ENCODE results near the gene FDX1. TPM values are rescaled to one million over a fixed set of nuclear protein-coding genes. Genes with fewer than 3 reads are reported as not detected.
A peak's percentile ranks its signal among the peaks of the same experiment; 100 is the strongest.
"Not testable (repeated sequence)": the region's sequence is repeated elsewhere in the genome, so short reads cannot be mapped to it uniquely, and the experiment has no call there.

FDX1 gene, protein sequence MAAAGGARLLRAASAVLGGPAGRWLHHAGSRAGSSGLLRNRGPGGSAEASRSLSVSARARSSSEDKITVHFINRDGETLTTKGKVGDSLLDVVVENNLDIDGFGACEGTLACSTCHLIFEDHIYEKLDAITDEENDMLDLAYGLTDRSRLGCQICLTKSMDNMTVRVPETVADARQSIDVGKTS
- 8.9 and 9.7 TPM in 2 replicates for total RNA-seq
- long read RNA-seq, transcript FDX1-201 (4 exons, 3,206 nt): major isoform, 5 of 5 reads
- long read RNA-seq, partial matches to known transcripts: 0 of 5 reads
- long read RNA-seq, other reads (novel, unspliced or antisense): 0 of 5 reads

DNA sequence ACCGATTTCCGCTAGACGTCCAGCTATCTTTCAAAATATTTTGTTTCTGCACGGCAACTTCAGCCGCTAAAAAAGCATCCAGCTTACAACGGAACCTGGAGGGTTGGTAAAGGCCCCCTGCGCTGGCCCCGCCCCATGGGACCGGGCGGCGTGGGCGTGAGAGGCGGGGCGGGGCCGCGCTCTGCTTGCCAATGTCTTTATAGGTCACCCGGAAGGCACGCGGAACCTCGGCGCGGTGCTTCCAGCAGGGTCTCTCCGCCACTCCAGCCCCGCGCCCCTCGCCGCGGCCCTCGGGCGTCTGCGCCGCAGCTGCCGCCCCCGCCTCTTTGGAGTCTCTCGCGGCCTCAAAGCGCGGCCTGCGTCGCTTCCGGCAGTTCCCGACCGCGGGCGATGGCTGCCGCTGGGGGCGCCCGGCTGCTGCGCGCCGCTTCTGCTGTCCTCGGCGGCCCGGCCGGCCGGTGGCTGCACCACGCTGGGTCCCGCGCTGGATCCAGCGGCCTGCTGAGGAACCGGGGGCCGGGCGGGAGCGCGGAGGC, at the start of gene FDX1:
TSS of gene FDX1 (plus strand) at position 218 of the 536 bp plus-strand sequence. CDS start at position 391, 173 bp downstream.
- Mint-ChIP-seq H3K9me3 (no peaks in the 10 kb centered on the region), H3K27me3 (ENCODE audit: low read depth) (no peaks in the 10 kb centered on the region), H3K36me3 (ENCODE audit: low read depth) (no peaks in the 10 kb centered on the region), H3K4me3 (peak within 1 kb of the TSS; percentile 98), H3K27ac (ENCODE audit: unreplicated experiment) (peak within 1 kb of the TSS; percentile 96), H3K4me1 (peaks cover 42% of the 10 kb centered on the region)
- DNase-seq (ENCODE audit: low read depth, low spot score): peak; percentile 84
- TF ChIP-seq, protein P1, sequence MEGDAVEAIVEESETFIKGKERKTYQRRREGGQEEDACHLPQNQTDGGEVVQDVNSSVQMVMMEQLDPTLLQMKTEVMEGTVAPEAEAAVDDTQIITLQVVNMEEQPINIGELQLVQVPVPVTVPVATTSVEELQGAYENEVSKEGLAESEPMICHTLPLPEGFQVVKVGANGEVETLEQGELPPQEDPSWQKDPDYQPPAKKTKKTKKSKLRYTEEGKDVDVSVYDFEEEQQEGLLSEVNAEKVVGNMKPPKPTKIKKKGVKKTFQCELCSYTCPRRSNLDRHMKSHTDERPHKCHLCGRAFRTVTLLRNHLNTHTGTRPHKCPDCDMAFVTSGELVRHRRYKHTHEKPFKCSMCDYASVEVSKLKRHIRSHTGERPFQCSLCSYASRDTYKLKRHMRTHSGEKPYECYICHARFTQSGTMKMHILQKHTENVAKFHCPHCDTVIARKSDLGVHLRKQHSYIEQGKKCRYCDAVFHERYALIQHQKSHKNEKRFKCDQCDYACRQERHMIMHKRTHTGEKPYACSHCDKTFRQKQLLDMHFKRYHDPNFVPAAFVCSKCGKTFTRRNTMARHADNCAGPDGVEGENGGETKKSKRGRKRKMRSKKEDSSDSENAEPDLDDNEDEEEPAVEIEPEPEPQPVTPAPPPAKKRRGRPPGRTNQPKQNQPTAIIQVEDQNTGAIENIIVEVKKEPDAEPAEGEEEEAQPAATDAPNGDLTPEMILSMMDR (conservative IDR thresholded peaks at IDR 0.05): peak; percentile 72

DNA sequence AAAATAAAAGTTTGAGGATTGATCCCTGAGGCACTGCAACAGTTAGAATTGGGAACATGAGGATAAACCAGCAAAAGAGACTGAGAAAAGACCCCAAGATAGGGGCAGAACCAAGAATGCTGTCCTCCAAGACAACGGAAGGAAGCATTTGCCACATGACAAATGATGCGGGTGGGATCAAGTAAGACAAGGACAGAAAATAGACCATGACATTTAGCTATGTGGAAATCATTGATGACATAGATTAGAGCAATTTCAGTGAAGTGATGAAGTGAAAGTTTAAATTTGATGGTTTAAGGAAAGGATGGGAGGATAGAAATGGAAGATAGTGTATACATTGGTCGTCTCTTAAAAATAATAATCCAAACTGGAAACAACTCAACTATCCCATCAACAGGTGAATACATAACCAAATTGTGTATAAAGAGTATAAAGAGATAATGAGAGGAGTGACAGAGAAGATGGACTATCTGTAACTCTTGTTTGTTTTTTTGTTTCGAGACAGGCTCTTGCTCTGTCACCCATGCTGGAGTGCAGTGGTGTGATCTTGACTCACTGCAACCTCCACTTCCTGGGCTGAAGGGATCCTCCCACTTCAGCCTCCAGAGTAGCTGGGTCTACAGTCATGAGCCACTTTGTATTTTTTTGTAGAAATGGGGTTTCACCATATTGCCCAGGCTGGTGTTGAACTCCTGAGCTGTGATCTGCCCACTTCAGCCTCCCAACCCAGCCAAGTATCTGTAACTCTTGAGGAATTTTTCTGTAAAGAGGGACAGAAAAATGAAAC, 48.7 kb upstream of the FDX1 start:
- H3K27ac Mint-ChIP-seq (ENCODE audit: unreplicated experiment): no peak overlapping the region
- peaks cover 1% of the 10 kb centered on the region for H3K9me3 Mint-ChIP-seq
- DNase-seq (ENCODE audit: low read depth, low spot score): no peak
- no peaks in the 10 kb centered on the region for H3K27me3 Mint-ChIP-seq (ENCODE audit: low read depth)
- TF ChIP-seq, protein P1 (conservative IDR thresholded peaks at IDR 0.05): no peak
- H3K36me3 Mint-ChIP-seq (ENCODE audit: low read depth): peaks cover 3% of the 10 kb centered on the region
- H3K4me3 Mint-ChIP-seq: no peak overlapping the region
- peaks cover 6% of the 10 kb centered on the region for H3K4me1 Mint-ChIP-seq

DNA sequence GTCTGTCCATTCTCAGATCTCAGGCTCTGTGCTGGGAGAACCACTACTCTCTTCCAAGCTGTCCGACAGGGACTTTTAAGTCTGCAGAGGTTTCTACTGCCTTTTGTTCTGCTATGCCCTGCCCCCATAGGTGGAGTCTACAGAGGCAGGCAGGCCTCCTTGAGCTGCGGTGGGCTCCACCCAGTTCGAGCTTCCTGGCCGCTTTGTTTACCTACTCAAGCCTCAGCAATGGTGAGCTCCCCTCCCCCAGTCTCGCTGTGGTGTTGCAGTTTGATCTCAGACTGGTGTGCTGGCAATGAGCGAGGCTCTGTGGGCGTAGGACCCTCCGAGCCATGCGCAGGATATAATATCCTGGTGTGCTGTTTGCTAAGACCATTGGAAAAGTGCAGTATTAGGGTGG, 41.5 kb upstream of the FDX1 start:
- not testable (repeated sequence) for H3K4me1 Mint-ChIP-seq; H3K9me3 Mint-ChIP-seq; H3K4me3 Mint-ChIP-seq; H3K27ac Mint-ChIP-seq (ENCODE audit: unreplicated experiment); DNase-seq (ENCODE audit: low read depth, low spot score); H3K27me3 Mint-ChIP-seq (ENCODE audit: low read depth)
- H3K36me3 Mint-ChIP-seq (ENCODE audit: low read depth): peaks cover 13% of the 10 kb centered on the region

DNA sequence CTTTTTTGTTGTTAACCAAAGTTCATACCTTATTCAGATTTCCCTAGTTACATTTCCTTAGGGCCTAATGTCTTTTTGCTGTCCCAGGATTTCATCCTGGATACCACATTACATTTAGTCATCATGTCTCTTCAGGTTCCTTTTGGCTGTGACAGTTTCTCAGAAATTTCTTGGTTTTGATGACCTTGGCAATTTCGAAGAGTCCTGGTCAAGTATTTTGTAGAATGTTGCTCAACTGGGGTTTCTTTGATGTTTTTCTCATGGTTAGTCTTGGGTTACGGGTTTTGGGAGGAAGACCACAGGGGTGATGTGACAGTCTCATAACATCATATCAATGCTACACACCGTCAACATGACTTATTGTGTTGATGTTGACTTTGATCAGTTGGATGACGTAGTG, 39.8 kb upstream of the FDX1 start:
- TF ChIP-seq, protein P1 (conservative IDR thresholded peaks at IDR 0.05): no peak

DNA sequence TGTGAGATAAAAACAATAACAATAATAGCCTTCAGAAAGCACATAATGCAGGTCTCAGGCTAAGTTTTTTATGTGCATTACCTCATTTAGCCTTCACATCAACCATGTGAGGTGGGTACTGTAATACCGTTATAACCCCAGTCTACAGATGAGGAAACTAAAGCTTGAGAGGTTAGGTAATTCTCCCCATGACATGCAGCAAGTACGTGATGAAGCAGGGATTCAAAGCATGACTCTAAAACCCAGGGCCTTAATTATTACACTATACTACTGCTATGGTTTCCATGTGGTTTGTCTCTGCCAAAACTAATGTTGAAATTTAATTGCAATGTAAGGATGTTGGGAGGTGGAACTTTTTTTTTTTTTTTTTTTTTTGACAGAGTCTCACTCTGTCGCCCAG, 37.7 kb upstream of the FDX1 start:
- H3K9me3 Mint-ChIP-seq: peaks cover 12% of the 10 kb centered on the region
- no peaks in the 10 kb centered on the region for H3K27me3 Mint-ChIP-seq (ENCODE audit: low read depth)
- no peak overlapping the region for H3K27ac Mint-ChIP-seq (ENCODE audit: unreplicated experiment)
- no peak overlapping the region for H3K4me3 Mint-ChIP-seq
- H3K36me3 Mint-ChIP-seq (ENCODE audit: low read depth): peaks cover 12% of the 10 kb centered on the region
- TF ChIP-seq, protein P1 (conservative IDR thresholded peaks at IDR 0.05): no peak
- DNase-seq (ENCODE audit: low read depth, low spot score): no peak
- H3K4me1 Mint-ChIP-seq: no peaks in the 10 kb centered on the region

More for the DNA sequence above, 39.8 kb upstream of the FDX1 start:
- Mint-ChIP-seq H3K27ac (ENCODE audit: unreplicated experiment) (no peak overlapping the region), H3K36me3 (ENCODE audit: low read depth) (peaks cover 13% of the 10 kb centered on the region), H3K9me3 (peaks cover 6% of the 10 kb centered on the region), H3K4me1 (no peaks in the 10 kb centered on the region), H3K4me3 (no peak overlapping the region), H3K27me3 (ENCODE audit: low read depth) (no peaks in the 10 kb centered on the region)
- DNase-seq (ENCODE audit: low read depth, low spot score): no peak

DNA sequence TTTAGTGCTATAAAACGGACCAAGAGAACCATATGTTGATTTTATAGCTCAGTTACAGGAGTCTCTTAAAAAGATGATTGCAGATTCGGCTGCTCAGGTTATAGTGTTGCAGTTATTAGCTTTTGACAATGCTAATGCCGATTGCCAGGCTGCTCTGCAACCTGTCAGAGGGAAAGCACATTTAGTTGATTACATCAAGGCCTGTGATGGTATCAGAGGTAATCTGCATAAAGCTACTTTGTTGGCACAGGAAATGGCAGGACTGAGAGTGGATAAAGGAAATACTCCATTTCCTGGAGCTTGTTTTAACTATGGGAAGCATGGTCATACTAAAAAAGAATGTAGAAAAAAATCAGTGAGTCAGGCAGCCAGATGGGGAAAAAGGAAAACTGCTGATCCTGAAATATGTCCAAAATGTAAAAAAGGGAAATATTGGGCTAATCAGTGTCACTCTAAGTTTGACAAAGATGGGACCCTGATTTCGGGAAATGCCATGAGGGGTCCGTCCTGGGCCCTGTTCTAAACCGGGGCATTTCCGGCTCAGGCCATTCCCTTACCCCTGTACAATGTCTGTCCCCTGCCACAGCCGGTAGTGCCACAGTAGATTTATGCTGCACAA, 32.0 kb upstream of the FDX1 start:
- not testable (repeated sequence) for H3K4me3 Mint-ChIP-seq; H3K9me3 Mint-ChIP-seq; H3K27me3 Mint-ChIP-seq (ENCODE audit: low read depth); DNase-seq (ENCODE audit: low read depth, low spot score); H3K36me3 Mint-ChIP-seq (ENCODE audit: low read depth); H3K4me1 Mint-ChIP-seq
- H3K27ac Mint-ChIP-seq (ENCODE audit: unreplicated experiment): peak overlapping the region; percentile 43

DNA sequence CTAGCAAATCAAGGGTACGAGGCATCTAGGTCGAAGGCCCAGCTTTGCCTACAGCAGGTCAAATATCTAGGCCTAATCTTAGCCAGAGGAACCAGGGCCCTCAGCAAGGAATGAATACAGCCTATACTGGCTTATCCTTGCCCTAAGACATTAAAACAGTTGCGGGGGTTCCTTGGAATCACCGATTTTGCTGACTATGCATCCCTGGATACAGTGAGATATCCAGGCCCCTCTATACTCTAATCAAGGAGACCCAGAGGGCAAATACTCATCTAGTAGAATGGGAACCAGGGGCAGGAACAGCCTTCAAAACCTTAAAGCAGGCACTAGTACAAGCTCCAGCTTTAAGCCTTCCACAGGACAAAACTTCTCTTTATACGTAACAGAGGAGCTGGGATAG, 26.2 kb upstream of the FDX1 start:
- not testable (repeated sequence) for DNase-seq (ENCODE audit: low read depth, low spot score); H3K27me3 Mint-ChIP-seq (ENCODE audit: low read depth); H3K4me3 Mint-ChIP-seq; H3K36me3 Mint-ChIP-seq (ENCODE audit: low read depth); H3K4me1 Mint-ChIP-seq; H3K27ac Mint-ChIP-seq (ENCODE audit: unreplicated experiment)
- H3K9me3 Mint-ChIP-seq: peaks cover 13% of the 10 kb centered on the region

DNA sequence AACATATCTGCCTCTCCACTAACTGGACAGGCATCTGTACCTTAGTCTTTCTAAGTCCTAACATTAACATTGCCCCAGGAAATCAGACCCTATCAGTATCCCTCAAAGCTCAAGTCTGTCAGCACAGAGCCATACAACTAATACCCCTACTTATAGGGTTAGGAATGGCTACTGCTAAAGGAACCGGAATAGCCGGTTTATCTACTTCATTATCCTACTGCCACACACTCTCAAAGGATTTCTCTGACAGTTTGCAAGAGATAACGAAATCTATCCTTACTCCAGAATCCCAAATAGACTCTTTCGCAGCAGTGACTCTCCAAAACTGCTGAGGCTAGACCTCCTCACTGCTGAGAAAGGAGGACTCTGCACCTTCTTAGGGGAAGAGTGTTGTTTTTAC, 24.1 kb upstream of the FDX1 start:
- not testable (repeated sequence) for DNase-seq (ENCODE audit: low read depth, low spot score); H3K27me3 Mint-ChIP-seq (ENCODE audit: low read depth); H3K4me1 Mint-ChIP-seq; H3K27ac Mint-ChIP-seq (ENCODE audit: unreplicated experiment); H3K4me3 Mint-ChIP-seq; H3K36me3 Mint-ChIP-seq (ENCODE audit: low read depth)
- peaks cover 13% of the 10 kb centered on the region for H3K9me3 Mint-ChIP-seq

All from neural crest cell (in vitro differentiated cells).